Suppressor macrophage treated with lipopolysaccharide for 1 hour (primary cell): ENCODE results near the gene NEDD9.
A peak's percentile ranks its signal among the peaks of the same experiment; 100 is the strongest.

Experiments
- DNase-seq, 3 donors: peaks; one replicate each; pipeline ENCODE4 v3.0.0-alpha.2; 2020 to 2022

NEDD9 gene

DNA sequence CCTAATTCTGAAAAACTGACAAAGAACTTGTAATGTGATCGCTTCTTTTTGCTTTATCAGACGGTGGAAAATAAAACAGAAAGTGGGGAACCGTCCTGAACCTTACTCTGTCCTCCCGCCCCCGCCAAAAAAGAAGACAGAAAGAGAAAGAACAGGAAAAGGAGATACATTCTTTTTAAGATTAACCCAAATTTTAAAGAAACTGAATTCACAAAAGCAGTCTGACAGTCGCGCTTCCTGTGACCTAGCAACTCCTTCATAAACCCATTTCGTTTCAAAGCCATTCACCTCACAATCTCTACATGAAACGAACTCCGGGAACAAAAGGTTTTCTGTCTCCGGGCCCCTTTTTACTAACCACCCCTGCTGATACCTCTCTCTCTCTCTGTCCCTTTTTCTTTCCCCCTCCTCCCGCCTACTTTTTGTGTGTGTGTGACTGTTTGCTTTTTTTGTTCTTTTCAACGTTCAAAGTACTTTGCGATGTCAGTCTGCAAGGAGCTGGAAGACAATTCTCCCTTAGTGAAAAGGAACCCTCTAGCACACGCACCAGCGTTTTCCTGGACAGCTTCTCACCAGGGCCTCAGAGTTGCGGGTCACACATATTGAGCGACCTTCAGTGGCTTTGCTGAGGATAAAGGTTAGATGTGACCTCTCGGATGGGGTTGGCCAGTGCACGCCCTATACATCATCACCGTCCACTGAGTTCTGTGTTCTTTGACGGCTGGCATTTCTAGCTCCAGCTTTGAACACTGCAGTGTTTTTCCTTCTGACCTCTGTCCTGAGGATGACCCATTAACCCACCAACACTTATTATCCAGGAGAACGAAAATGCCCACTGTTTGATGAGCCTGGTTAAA lies 530 bp upstream of the NEDD9 start:
- DNase-seq = peak in 2 of 3 donors; percentile 22 to 23

DNA sequence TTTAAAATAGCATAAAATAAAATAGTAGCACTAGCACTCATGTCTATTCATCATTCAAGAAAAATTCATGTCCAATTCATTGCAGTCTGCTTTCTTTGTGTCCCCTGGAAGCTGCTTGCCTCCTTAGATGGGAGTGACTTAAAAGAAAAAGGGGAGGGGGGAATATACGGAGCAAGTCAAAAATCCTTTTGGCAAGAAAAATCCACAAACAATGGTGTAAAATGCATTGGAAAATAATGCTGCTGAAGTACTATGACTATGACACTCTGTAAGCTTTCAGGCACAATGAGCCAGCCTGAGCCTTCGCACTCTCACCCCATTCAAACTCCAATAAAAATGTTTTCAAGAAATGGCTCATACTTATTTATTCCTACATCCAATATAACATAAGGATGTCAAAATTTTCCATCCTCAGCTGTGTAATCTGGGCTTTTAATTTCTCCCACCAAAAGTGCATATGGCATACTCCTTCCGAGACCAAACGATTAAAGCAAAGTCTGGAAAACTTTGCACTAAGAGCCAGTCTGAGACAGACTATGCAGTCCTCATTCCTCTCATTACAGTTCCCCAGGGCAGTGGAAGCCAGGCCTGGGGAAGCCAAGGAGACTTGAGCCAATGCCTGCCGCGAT lies 790 bp downstream of the NEDD9 start:
- DNase-seq = peak in 1 of 3 donors; percentile 46

DNA sequence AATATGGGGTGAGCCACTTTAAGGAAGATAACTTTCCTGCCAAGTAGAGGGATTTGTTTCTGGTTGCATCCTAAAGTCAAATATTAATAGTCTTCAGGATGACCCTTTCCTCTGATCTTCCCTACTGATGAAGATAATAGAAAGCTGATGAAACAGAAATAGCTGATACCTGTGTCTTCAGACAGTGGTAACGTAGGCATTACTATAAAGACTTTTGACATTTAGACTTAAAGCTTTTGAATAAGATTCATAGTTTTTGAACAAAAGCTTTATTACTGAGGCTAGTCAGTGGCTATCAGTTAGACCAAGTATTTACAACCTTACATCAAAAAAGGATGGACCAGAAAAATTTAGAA lies 1.4 kb downstream of the NEDD9 start:
- DNase-seq = no peak

DNA sequence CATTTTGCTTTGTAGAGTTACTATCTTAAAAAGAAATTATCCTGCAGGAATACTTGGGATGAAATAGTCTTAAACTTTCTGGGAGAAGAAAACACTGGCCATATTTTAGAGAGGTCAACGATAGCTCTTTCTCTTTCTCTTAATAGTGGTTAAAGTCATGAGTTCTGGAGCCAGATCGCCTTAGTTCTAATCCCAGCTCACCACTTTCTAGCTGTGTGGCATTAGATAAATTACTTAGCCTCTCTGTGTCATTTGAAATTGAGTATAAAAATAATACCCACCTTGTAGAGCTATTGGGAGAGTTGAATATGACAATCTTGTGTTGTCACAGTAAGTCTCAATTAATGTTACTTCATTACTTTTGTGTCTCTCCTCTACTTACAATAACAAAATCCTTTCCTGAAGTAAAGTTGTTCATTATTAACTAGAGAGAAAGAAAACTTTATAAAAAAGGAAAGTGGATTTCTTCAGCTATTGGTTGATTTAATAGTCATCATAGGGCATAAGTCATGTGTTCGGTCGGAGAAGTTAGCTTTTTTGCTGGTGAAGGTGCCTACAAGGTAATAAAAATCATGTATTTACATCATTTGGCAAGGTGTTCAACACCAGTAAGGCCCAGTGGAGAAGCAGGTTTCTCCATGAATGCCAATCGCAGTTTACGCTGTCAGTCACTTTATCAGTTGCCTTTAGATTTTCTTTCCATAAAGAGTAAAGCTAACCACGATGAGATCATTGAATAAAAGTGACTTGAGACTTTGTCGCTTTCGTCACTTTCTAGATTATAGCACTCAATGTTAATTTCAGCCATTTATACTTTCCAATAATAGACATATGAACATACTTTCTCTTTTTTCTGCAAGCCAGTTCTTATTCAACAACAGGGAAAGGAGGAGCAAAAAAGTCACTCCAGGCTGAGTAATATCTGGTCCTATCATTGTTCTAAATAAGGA lies 2.0 kb downstream of the NEDD9 start:
- DNase-seq = peak; percentile 36 to 58 (median 54)

DNA sequence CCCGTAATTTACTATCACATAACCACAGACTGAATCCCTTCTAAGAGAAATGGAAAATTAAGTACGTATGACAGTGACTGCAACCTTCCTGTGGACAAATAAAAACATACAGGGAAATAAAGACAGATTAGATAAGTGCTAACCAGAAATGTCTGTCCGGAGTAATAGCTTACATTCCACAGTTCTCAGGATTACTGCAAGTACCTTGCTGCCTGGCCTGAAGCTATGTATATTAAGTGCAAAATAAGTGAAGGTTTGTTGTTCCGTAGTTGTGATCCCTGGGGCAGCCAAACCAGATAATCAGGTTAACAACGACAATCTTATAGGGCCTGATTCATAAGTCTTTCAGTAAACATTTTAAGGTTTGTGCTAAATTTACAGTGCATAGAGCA lies 2.8 kb downstream of the NEDD9 start:
- no peak for DNase-seq

DNA sequence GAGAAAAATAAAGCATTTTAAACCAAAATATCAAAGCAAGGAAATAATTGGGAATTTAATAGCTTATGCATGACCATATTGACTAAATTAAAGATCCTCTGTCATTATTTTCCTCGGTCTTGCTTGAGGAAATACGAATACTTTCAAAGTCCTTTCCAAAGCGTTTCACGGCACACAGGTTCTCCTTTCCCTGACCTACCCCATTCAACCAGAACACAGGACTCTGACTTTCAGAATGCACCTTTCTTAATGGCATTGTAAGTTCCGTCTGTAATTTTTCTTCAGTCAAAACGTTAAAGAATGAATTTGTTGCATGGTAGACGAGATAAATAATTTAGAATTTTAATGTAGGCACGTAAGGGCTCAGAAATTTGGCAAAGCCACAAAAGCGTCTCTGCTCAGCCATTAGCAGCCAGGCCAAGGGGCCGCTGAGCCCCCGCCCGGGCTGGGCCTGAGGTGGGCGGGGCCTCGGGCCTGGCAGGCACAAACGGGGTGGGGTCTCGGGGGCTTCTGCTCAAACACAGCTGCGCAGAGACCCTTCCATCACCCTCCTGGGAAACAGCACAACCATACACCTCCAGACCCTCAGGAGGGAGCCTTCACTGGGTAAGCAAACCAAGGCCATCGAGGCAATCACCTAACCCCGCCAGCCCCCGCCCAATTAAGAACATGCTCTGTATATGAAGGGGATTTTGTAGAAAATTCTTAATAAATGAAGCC lies 3.4 kb downstream of the NEDD9 start:
- DNase-seq = no peak

DNA sequence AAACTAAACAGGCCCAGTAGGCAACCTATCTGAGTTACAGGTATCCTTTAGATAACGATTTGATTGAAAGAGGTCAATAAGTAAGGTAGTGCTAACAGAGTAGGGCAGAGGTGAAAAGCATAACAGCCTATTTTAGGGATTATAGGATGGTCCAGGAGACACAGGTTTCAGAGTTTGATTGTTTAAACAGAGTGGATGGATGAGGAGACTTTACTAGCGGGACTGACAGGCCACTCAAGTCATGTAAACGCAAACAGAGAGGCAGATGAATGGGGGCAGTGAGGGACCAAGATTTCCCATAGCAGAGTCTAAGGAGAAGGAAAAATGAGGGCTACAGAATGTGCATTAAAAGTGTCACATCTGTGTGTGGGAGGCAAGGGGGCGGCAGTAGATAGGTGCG lies 4.8 kb downstream of the NEDD9 start:
- DNase-seq = no peak

DNA sequence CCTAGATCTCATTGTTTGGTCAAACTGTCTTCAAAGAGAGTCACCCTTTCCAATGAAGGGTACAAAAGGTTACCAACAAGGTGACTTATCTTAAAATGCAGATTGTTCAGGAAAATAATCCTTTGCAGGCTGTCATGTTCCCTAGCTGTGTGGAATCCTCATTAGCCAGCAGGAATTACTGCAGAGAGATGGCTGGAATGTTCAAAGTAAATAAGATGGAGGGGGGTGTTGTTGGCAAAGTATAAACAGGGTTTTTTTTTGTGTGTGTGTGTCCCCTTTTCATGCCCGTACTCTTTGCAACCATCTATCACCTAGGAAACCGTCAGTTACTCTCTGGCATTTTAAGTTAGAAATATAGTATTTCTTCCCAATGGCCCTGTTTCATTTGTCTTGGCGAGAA lies 6.5 kb downstream of the NEDD9 start:
- no peak for DNase-seq

DNA sequence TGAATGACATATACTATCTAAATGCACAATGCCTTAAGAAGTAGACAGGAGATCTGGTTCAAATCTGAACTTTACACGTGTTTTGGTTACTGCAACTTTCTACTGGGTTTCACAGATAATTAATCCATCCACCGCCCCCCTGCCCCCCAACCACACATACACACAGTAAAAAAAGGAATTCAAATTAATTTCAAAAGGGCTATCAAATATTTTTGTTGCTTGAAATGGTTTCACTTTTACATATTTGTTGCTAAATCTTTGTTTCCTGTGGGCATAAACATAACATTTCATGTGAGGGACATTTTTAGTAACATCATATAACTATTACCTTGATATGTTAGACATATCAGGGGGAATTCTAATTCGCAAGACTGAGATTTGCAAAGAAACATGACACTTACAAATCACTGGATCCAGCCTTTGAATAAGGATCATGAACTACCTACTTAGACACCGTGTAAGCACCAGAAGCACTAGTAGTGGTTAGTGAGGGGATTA lies 7.5 kb downstream of the NEDD9 start:
- DNase-seq = no peak

DNA sequence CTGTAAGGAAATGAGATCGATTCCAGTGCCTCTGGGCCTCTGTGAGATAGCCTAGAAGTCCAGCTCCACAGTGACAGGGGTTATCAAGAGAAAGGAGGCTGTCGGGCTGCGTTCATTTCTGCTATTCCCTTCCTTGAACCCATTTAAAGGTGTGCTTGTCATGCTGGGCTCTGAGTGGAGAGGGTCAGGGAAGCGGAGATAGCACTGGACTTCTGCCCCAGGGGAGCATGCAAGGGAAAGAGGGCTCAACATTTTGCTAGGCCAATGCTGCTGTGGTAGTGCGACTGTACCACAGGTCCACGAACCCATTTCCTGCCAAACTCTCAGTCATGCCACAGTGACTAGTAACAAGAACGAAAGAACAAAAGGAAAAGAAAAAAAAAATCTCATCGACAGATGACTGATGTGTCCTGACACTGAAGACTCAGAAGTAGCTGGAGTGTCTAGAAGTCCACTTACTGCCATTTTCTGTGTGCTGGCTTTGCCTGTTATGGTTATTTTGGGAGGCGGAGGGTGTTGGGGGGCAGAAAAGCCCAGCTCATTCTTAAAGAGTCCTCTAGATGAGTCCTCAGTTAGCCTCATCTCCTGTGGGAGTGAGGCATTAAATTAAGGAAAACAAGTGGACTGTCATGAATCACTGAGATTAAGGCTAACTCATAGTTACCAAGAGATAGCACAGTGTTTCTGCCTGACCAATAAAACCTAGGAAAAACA lies 8.1 kb downstream of the NEDD9 start:
- DNase-seq = no peak

DNA sequence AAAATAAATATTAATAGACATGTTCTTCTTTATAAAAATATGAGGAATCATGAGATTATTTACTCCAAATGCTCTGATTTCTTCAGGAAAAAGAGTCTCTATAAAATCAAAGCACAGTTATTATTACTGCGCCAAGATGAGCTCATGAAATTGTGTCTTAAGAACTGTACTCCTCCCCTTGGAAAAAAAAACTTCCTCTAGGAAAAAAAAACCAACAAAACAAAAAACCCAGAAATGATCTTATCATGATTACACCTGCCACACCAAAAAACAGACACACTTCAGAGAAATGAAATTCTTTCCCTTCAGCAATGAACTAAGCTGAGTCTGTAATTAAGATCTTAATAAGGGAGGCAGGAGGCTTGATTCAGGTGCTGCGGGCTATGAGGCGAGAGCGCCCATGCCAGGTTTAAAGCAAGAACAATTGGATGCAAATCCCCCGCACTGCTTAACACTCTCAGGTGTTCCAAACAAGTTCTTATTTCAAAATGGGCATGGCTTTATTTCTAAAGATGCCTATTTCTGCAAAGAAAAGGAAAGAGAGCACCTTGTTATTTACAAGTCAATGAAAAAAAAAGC lies 9.1 kb downstream of the NEDD9 start:
- DNase-seq = no peak

DNA sequence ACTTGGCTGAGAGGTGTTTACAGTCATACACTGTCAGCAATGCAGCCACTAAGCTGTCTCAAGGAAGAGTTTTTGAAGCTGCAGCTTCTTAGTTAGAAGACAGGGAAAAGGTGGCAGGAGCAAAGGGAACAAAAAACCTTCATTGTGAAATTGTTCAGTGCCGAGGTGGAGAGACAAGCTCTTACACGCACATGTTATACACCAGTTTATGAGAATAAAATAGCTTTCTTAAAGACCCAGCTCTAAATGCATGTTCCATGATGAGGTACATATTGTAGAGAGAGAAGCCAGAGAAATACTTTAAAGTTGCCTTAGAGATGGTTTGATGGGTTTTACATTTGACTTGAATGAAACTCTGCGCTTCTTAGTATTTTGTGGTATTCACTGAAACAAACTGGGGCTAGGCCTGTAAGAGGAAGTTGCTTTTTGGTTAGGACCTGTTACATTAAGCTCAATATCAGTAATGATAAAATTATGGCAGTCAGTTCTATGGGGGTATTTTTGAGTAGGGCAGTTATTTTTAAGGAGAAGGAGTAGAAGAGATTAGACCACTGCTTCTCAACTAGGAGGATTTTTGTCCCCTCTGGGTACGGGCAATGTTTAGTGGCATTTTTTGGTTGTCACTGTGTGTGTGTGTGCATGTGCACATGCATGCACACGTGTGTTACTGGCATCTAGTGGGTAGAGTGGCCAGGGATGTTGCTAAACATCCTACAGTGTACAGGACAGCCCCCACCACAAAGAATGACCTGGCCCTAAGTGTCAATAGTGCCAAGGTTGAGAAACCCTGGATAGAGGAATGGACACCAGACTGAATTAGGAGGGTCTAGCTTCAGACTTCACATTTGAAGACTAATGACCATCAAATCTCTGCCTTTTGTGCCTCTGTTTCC lies 9.8 kb downstream of the NEDD9 start:
- no peak for DNase-seq

DNA sequence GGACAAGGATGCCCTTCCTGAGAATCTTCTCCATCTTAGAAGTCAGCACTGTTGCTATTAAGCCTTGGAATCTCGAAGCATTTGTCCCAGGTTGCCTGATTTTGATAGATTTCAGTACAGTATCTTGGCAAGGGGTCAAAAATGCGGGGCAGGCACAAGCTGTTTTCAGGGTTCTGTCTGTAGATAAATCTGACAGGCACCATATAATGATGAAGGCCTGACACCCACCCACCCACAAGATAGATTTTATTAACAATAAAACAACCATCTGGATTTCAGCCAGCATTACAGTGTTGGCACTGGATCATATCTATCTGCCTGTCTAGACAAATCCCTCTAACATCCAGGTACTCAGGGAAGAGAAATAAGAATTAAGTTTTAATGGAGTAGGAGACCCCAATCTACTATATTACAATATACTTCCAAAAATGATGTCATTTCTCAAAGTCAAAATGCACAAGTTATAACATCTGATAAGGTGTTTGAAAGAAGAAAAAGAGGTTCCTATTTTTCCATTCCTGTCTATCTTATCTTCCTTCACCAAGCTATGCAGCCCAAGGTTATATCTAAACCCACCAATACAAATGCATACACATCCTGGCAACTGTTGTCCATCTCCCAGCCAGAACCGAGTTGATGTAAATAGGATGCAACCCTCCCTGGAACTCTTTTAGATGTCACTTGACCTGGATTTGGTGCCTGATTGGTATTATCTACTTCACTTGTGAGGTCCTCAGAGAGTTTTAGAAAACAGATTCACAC lies 10.7 kb downstream of the NEDD9 start:
- DNase-seq = no peak

DNA sequence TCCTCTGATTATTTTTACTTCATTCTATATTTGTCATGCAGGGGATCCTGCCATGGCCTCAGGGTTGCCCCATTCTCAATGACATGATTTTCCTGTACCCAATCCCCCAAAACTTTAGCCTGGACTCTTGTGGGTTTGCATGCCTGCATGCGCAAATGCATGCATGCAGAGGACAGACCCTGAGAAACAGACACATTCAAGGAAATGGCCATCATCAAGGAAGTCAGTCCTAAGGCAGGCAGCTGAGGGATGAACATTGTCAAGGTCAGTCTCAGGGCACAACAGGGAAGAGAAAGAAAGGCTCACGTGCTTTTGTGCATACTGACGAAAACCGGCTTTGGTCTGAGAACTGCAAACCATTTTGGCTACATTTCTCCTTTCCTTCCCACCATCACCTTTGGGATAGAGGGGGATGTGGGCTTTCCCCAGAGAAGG lies 13.1 kb downstream of the NEDD9 start:
- no peak for DNase-seq

DNA sequence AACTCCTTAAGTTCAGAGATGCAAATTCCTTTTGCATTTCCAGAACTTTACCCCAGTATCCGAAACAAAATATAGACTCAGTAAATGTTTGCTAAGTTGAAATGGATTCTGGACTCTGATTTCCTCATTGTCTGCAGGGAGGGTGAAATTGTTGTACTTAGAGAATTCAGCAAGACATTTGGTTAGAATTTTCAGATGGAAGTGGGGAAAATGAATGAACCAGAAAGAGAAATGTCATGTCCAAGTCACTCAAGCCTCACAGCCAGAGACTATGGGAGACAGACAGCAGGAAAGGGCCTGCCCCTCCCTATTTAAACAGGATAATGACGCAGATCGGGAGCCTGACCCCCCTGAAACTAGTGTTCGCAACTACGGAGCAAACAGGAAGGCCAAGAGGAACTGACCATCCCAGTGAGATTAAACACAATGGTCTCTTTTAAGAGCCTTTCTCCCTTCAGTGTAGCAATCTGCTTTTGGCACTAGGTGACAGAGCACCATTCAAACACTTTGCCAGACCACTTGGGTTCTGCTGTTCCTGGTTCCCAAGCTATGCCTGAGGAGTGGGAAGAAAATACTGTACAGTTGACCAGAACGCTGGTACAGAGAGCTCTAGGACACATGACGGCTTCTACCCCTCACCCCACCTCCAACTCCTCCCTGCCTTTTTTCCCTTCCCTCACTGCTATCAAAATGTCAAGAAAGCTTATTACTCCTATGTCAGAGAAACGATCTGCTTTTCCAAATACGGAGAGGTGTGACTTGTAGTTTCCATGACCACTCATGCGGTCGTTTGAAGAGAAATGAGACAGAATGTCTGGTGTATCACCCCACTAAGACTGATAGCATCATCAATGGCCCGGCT lies 13.7 kb downstream of the NEDD9 start:
- DNase-seq = peak; percentile 63 to 71 (median 67)

DNA sequence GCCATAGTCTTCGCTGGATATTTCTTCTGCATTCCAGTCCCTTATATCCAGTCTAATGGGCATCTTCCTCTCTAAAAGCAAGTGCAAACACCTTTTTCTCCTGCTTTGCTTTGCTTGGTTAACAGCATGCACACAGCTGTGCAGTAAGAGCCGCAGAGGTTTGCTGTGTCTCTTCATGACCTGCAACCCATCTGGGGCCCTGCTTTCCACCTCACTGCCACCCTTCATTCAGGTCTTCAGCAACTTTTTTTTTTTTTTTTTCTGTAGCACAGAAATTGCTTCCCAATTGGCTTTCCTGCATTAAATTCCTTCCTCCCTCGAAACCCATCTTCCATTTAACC lies 14.4 kb downstream of the NEDD9 start:
- DNase-seq = no peak

DNA sequence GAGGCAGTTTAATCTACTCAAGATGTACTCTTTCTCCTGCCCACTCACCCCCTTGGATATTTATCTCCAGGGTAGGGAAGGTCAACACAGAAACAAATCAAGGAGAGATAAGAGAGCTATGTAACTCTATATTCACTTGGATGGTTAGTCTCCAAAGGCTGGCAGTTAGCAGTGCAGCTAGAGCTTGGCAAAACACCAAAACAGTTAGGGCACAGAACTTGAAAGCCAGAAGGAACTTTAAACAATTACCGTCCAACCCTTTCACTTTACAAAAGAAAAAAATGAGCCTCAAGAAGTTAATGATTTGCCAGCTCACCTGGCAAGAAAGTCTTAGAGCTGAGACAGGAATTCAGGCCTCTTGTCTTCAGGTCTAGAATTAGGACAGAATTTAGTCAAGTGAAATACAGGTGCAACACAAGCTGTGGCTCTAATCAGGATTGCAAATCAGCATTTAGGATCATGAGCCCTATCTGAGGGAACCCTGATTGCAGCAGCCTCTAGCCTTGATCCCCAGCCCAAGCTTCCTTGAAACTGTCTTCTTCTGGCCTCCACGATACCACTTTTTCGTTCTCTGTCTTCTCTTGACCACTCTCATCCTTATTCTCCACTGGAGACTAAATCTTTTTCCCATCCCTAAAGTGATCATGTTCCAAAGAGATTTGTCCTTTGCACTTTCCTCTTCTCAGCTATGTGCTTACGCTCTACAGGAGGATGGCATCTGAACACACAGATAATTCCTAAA lies 14.9 kb downstream of the NEDD9 start:
- no peak for DNase-seq

DNA sequence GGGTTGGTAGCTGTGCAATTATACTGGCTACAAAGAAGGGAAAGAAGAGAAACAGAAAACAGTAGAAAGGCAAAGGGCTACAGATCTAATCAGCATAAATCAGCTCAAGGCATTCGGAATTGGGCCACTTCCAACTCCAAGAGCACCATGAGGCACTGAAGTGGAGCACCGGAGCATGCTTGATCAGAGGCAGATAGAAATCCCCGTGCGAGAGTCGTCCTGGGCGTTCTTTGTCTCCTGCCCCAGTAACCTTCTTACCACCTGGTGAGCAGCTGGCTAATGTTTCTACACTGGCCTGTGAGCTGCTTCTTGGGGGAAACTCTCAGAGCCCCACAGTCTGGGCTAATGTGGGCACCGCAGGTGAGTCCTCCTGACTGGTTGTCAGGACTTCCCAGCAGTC lies 16.7 kb downstream of the NEDD9 start:
- DNase-seq = no peak
